GM23248 (cell line): ENCODE measurements around the gene SPTLC2.

Experiments
- EZH2 ChIP-seq: fragments of 200-600 bp; sonication (generic); IDR thresholded peaks from 2 replicates; pipeline ENCODE4 v1.6.1; 2018; ENCODE audit warnings: antibody characterized with exemption, mild to moderate bottlenecking; ENCODE audit not compliant: insufficient read depth, poor library complexity, severe bottlenecking
- EZH2phosphoT487 ChIP-seq: fragments of 200-600 bp; sonication (generic); IDR thresholded peaks from 2 replicates; pipeline ENCODE4 v1.6.1; 2018; ENCODE audit warnings: antibody characterized with exemption, moderate library complexity, mild to moderate bottlenecking, low read depth; ENCODE audit not compliant: insufficient read depth

DNA sequence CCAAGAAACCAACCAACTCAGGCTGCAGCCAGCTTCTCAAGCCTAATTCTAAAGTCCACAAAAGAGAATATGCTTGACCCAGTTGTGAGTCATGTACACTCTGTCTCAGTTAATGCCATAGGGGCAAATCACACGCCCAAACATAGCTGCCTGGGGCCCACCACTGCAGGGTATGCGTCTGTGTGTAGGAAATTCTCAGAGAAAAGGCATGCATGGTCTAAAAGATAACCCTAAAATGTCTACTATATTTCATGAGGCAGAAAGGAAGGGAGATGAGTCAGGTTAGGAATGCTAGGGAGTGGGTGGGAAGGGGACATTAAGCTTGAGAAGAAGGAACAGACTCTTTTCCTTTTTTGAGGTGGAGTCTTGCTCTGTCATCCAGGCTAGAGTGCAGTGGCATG, 22.3 kb upstream of the SPTLC2 start:
- TF ChIP-seq EZH2 = no peak
- TF ChIP-seq EZH2phosphoT487 = no peak
